GM12801 (cell line): ENCODE results near the gene USP6.

Experiments used
- CTCF ChIP-seq: IDR thresholded peaks from one replicate; pipeline ENCODE4 v1.5.1; 2011; ENCODE audit warnings: control low read depth; ENCODE audit not compliant: insufficient read length; ENCODE audit errors: extremely low read depth

USP6 gene

GRCh38 chr17:5198472-5198871 is 82.6 kb downstream of the USP6 start:
- no peak for TF ChIP-seq CTCF

- no peak for TF ChIP-seq CTCF
Observed at GRCh38 chr17:5200360-5200759, 84.5 kb downstream of the USP6 start.

GRCh38 chr17:5201011-5201410 is 85.2 kb downstream of the USP6 start:
- TF ChIP-seq CTCF = no peak

GRCh38 chr17:5203178-5203907 is 87.5 kb downstream of the USP6 start:
- TF ChIP-seq CTCF = no peak

GRCh38 chr17:5203908-5204294 is 88.1 kb downstream of the USP6 start:
- no peak for TF ChIP-seq CTCF

- no peak for TF ChIP-seq CTCF
Observed at GRCh38 chr17:5209396-5209795, 93.6 kb downstream of the USP6 start.

- no peak for TF ChIP-seq CTCF
Observed at GRCh38 chr17:5210091-5210490, 94.3 kb downstream of the USP6 start.
